Stimulated activated CD8-positive, alpha-beta memory T cell treated with anti-CD3 and anti-CD28 coated beads, Interleukin-12 subunit alpha, Interleukin-12 subunit beta, amount 100 ng/mL, for 24 hours (primary cell): ENCODE results near the gene CRIP2.

ENCODE experiments used
- DNase-seq: peaks from one replicate; pipeline ENCODE4 v3.0.0-alpha.2; 2020; ENCODE audit errors: extremely low read depth

The CRIP2 gene

DNA sequence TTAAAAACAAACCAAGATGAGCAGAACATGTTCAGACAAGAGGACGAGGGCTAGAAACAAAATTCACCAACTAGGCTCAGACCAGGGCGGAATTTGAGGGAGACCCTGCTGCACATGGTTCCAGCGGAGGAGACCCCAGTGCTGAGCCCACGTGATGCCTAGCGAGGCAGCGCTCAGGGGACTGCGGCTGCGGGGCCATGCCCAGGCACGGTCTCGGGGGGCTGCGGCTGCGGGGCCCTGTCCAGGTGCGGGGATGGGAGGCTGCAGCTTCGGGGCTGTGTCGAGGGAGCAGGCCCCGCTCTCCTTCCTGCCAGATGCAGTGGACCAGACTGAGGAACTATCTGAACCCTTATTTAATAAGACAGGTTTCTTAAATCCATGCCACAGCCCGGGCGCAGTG lies 12.7 kb upstream of the CRIP2 start:
- no peak for DNase-seq

DNA sequence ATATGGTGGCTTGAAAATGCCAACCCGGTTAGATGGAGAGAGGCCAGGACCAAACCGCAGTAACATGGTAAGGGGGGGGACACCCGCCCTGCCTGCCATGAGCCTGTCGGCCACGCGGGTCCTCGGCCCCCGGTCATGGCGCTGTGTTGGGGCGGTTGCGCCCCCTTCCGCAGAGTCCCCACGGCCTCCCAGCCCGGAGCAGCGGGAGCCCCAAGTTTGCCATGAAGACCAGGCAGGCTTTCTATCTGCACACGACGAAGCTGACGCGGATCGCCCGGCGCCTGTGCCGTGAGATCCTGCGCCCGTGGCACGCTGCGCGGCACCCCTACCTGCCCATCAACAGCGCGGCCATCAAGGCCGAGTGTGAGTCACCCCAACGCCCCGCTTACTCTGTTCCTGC lies 10.1 kb upstream of the CRIP2 start:
- no peak for DNase-seq

- DNase-seq: no peak
These were observed 9.2 kb upstream of the CRIP2 start for GRCh38 chr14:105465209-105466031.

DNA sequence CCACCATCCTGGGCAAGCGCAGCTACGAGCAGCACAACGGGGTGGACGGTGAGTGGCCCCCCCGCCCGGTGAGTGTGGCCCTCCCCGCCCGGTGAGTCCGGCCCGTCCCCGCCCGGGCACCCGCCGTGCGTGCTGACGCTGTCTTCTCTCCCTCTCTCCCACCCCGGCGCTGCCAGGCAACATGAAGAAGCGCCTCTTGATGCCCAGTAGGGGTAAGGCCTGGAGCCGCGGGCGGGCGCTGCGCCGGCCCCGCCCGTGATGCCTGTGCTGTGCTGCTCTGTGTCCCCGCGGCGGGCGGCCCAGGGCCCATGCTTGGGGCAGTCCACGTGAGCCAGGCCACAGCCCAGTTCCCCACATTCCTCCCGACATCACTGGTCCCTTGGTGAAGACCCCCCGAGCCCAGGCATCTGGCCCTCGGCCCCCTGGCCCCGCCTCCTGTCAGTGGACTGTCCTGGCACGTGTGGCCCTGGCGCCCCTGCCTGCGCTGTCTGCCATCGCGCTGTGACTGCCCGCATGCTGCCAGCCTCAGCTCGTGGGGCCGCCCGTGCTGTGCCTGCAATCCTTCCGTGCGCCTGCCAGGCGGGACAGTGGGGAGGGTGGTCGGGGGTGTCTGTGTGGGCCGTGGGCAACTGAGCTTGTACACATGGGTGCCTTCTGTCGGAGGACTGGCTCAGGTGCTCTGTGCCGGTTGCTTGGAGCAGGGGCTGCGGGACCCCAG lies 7.9 kb upstream of the CRIP2 start:
- no peak for DNase-seq

- DNase-seq: no peak
These were observed 7.2 kb upstream of the CRIP2 start for GRCh38 chr14:105467249-105467941.

GRCh38 chr14:105467942-105468471 lies 6.6 kb upstream of the CRIP2 start:
- no peak for DNase-seq

GRCh38 chr14:105468621-105469241 lies 5.9 kb upstream of the CRIP2 start:
- no peak for DNase-seq

DNA sequence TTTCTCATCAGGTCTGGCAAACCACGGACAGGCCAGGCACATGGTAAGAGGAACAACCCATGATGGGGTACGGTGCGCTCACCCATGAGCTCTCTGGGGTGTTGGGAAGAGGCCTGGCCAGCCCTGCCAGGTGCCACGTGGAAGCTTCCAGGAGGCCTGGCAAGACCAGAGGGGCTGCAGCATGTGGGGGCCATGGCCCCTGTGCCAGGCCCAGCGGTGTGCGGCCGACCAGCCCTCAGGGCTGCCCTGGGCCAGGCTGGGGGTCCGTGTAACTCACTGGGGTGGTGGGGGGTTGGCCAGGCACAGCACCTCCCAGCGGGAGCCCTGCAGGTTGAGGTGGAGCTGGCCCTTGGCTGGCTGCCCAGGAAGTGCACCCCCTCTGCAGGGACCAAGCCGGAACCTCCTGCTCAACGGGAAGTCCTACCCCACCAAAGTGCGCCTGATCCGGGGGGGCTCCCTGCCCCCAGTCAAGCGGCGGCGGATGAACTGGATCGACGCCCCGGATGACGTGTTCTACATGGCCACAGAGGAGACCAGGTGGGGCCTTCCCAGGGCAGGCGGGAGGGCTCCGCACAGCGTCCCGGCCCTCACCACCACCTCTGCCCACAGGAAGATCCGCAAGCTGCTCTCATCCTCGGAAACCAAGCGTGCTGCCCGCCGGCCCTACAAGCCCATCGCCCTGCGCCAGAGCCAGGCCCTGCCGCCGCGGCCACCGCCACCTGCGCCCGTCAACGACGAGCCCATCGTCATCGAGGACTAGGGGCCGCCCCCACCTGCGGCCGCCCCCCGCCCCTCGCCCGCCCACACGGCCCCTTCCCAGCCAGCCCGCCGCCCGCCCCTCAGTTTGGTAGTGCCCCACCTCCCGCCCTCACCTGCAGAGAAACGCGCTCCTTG lies 4.9 kb upstream of the CRIP2 start:
- DNase-seq: no peak

DNA sequence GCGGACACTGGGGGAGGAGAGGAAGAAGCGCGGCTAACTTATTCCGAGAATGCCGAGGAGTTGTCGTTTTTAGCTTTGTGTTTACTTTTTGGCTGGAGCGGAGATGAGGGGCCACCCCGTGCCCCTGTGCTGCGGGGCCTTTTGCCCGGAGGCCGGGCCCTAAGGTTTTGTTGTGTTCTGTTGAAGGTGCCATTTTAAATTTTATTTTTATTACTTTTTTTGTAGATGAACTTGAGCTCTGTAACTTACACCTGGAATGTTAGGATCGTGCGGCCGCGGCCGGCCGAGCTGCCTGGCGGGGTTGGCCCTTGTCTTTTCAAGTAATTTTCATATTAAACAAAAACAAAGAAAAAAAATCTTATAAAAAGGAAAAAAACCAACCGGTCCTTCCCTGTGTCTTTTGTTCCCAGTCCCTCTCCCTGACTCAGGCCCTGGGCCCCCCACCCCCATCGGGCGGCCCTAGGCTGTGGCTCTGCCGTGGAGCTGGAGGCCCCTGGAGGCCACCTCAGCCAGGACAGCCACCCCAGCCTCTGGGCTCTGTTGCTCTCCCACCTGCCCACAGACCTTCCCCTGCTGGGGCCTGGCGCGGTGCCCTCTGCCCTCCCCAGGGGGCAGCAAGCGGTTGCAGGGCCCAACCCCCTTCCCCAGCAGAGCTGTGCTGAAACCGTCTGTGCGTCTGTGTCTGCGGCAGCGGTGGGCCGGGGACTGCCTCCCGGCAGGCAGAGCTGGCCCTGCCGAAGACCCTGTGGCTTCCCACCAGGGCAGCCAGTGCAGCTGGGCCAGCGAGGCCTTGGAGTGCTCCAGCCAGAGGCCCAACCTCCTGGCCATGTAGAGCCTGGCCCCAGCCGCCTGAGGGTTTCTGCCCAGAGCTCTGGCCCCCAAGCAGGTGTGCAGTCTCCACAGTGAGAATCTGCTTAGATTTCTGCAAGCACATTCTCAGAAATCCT lies 4.0 kb upstream of the CRIP2 start:
- DNase-seq: no peak

- no peak for DNase-seq
These were observed 3.3 kb upstream of the CRIP2 start for GRCh38 chr14:105471297-105471821.

DNA sequence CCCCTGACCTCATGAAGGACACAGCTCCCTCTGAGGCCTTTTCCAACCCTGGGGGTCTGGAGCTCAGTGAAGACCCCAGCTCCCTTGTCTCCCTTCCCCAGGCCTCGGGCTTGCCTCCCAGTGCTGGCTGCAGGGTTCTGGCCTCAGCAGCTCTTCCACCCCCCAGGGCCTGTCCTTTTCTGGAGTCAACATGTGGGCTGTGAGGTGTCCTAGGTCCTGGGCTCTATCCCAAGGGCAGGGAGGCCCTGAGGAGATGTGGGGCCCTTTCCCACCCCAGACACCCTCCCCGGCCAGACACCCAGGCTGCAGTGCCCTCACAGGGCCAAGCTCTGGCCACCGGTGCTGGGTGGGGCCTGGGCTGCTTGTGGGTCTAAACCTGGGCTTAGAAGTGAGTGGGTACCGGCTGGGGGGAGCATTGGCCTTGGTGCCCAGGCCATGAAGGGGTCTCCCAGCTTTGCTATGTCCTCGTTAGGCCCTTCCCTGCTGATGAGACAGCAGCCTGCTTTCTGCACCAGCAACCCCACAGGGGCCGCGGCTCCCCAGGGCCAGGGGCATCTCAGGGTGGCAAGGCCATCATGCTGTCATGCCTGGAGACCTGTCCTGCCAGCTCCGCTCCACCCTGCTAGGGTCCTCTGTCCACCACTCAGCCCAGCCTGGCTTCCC lies 2.7 kb upstream of the CRIP2 start:
- no peak for DNase-seq

- no peak for DNase-seq
These were observed 2.1 kb upstream of the CRIP2 start for GRCh38 chr14:105472486-105472991.

- no peak for DNase-seq
These were observed 1.5 kb upstream of the CRIP2 start for GRCh38 chr14:105473033-105473676.

- no peak for DNase-seq
These were observed 741 bp upstream of the CRIP2 start for GRCh38 chr14:105473677-105474482.

GRCh38 chr14:105475269-105476096 lies 862 bp downstream of the CRIP2 start:
- no peak for DNase-seq

DNA sequence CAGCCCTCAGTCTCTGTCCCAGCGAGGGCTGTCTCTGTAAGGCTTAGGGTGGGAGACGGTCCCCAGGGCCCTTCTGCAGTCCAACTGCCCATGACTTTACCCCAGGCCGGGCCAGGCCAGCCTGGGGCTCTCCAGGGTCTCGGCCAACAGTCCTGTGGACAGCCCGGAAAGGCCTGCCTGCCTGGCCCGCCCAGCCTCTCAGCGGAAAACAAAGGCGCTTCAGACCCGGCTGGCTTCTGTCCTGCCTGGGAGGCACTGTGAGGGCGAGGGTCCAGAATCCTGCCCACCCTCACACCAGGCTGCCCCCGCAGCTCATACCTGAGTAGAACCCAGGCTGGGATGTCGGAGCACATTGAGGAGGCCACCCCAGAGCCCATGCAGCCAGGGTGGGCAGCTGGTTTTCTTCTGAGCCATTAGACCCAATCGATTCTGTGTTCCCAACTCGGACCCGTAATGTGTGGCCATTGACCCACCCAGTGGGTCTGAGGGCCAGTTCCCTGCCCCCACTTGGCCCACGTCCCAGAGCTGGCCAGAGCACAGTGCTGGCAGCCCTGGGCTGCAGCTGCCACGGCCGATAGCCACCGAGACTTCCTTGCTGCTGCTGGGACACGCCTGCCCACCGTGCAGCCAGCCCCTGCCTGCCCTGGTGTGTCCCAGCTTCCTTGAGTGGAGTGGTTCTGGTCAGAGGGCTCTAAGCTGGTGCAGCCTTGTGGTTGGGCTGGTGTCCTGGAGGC lies 1.6 kb downstream of the CRIP2 start:
- no peak for DNase-seq
